Measurements from ENCODE around the gene SFXN4. TPM values are rescaled to one million over a fixed set of nuclear protein-coding genes. Genes with fewer than 3 reads are reported as not detected.

Gene SFXN4
- total and polyA plus RNA-seq, 2 of the 13 experiments (the other 11 are each of a cell fraction or from before 2014, with no cell fraction given): 47.7 to 64.9 TPM

DNA sequence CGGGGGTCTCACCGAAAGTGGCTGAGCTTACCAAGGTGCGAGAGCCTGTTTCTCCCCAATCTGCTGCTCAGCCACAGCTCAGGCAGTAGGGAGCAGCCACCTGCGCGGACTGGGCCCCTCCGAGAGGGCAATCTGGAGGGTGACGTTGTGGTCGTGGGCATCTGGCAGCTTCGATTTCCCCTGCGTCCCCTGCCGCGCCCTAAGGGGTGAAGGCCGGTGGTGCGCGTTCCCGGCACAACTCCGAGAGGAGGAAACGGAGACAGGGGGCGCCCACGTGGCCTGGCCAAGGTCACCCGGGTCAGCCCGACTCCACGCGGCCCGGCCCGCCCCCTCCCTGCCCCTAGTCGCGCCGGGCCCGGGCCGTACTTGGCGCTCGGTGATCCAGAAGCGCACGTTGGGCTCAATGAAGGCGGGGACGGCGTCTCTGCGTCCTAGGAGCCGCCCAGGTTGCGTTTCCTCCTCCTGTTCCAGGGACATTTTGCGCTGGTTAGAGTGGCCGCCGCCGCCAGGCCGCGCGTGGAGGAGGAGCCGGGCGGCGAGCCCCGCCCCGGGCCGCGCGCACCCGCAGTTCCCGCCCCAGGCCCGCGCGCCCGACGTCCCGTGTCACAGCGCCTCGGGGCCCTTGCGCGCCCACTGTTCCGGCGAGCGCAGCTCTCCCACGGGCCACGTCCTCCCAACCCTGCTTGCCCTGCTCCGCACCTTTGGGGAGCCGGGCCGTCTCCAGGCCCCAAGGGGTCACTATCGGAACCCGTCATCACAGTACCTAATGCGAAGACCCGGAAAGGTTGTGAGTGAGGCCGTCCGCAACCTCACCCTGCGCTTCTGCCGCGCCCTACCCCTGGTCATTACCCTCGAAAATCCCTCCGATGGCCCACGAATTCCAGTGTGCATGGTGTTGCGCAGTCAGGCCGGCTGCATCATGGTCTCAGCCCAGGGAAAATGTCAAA is at the start of gene SFXN4 (continued):
- TF ChIP-seq ZNF160 (CRISPR knock-in tag; IDR thresholded peaks at IDR 0.05): 0 out of 2 replicates have a peak, but pooled peaks have one; percentile 62
- 0 out of 2 replicates have a peak, but pooled peaks have one; percentile 41 for TF ChIP-seq ZBTB42 (CRISPR knock-in tag; IDR thresholded peaks at IDR 0.05)
- peak; percentile 81; the same call in 1 of the 2 replicates for TF ChIP-seq ZNF713 (CRISPR knock-in tag; IDR thresholded peaks at IDR 0.05)
- no peak for TF ChIP-seq ZNF460 (CRISPR knock-in tag; IDR thresholded peaks at IDR 0.05; ENCODE audit: borderline replicate concordance)
- no peak for TF ChIP-seq SRSF4 (IDR thresholded peaks at IDR 0.05; ENCODE audit: low read depth, low read length, poor library complexity, severe bottlenecking)
- TF ChIP-seq, protein P1, sequence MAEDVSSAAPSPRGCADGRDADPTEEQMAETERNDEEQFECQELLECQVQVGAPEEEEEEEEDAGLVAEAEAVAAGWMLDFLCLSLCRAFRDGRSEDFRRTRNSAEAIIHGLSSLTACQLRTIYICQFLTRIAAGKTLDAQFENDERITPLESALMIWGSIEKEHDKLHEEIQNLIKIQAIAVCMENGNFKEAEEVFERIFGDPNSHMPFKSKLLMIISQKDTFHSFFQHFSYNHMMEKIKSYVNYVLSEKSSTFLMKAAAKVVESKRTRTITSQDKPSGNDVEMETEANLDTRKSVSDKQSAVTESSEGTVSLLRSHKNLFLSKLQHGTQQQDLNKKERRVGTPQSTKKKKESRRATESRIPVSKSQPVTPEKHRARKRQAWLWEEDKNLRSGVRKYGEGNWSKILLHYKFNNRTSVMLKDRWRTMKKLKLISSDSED (CRISPR knock-in tag; IDR thresholded peaks at IDR 0.05): no peak
- TF ChIP-seq PRMT3 (CRISPR knock-in tag; IDR thresholded peaks at IDR 0.05; ENCODE audit: borderline replicate concordance, low read depth): peak; percentile 79; the same call in 1 of the 2 replicates
- TF ChIP-seq GFI1 (CRISPR knock-in tag; IDR thresholded peaks at IDR 0.05; ENCODE audit: borderline replicate concordance): 0 out of 2 replicates have a peak, but pooled peaks have one; percentile 18
- TF ChIP-seq, protein P2, sequence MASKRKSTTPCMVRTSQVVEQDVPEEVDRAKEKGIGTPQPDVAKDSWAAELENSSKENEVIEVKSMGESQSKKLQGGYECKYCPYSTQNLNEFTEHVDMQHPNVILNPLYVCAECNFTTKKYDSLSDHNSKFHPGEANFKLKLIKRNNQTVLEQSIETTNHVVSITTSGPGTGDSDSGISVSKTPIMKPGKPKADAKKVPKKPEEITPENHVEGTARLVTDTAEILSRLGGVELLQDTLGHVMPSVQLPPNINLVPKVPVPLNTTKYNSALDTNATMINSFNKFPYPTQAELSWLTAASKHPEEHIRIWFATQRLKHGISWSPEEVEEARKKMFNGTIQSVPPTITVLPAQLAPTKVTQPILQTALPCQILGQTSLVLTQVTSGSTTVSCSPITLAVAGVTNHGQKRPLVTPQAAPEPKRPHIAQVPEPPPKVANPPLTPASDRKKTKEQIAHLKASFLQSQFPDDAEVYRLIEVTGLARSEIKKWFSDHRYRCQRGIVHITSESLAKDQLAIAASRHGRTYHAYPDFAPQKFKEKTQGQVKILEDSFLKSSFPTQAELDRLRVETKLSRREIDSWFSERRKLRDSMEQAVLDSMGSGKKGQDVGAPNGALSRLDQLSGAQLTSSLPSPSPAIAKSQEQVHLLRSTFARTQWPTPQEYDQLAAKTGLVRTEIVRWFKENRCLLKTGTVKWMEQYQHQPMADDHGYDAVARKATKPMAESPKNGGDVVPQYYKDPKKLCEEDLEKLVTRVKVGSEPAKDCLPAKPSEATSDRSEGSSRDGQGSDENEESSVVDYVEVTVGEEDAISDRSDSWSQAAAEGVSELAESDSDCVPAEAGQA (IDR thresholded peaks at IDR 0.05; ENCODE audit: low read depth): 0 out of 2 replicates have a peak, but pooled peaks have one; percentile 42
- TF ChIP-seq, protein P2 (CRISPR knock-in tag; IDR thresholded peaks at IDR 0.05; ENCODE audit: borderline replicate concordance): no peak
- TF ChIP-seq NFE2L2 (IDR thresholded peaks at IDR 0.05; ENCODE audit: low read length): no peak
- TF ChIP-seq ZNF468 (CRISPR knock-in tag; IDR thresholded peaks at IDR 0.05): 0 out of 2 replicates have a peak, but pooled peaks have one; percentile 10
- TF ChIP-seq KAT2B (IDR thresholded peaks at IDR 0.05; ENCODE audit: borderline replicate concordance, low read depth, low read length): no peak
- TF ChIP-seq, protein P3, sequence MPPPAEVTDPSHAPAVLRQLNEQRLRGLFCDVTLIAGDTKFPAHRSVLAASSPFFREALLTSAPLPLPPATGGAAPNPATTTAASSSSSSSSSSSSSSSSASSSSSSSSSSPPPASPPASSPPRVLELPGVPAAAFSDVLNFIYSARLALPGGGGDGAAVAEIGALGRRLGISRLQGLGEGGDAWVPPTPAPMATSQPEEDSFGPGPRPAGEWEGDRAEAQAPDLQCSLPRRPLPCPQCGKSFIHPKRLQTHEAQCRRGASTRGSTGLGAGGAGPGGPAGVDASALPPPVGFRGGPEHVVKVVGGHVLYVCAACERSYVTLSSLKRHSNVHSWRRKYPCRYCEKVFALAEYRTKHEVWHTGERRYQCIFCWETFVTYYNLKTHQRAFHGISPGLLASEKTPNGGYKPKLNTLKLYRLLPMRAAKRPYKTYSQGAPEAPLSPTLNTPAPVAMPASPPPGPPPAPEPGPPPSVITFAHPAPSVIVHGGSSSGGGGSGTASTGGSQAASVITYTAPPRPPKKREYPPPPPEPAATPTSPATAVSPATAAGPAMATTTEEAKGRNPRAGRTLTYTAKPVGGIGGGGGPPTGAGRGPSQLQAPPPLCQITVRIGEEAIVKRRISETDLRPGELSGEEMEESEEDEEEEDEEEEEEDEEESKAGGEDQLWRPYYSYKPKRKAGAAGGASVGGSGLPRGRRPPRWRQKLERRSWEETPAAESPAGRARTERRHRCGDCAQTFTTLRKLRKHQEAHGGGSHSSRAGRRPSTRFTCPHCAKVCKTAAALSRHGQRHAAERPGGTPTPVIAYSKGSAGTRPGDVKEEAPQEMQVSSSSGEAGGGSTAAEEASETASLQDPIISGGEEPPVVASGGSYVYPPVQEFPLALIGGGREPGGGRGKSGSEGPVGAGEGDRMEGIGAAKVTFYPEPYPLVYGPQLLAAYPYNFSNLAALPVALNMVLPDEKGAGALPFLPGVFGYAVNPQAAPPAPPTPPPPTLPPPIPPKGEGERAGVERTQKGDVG (CRISPR knock-in tag; IDR thresholded peaks at IDR 0.05; ENCODE audit: borderline replicate concordance): no peak
- TF ChIP-seq ZSCAN31 (CRISPR knock-in tag; IDR thresholded peaks at IDR 0.05; ENCODE audit: low read depth): no peak; the same call in 1 of the 2 replicates
- TF ChIP-seq PAWR (CRISPR knock-in tag; IDR thresholded peaks at IDR 0.05; ENCODE audit: borderline replicate concordance): no peak
- peak; percentile 81 for TF ChIP-seq ASH2L (IDR thresholded peaks at IDR 0.05; ENCODE audit: insufficient read length, low read depth, low read length)
